DOHH2 (cell line): Measurements from ENCODE around the gene FFAR3.

Source experiments
- H3F3A ChIP-seq: fragments of 200-600 bp; sonication (generic), shearing (Covaris generic); 2 replicates; pipeline ENCODE4 v1.6.0; 2016; ENCODE audit warnings: antibody characterized with exemption, mild to moderate bottlenecking; ENCODE audit not compliant: control insufficient read depth, insufficient read depth
- H3K27ac ChIP-seq: fragments of 200-600 bp; sonication (generic); 2 replicates; pipeline ENCODE4 v1.5.1; 2014; ENCODE audit warnings: low read depth, mild to moderate bottlenecking, low read length, moderate library complexity
- H3K27me3 ChIP-seq: fragments of 200-600 bp; sonication (generic); 2 replicates; pipeline ENCODE4 v1.6.1; 2014; ENCODE audit warnings: mild to moderate bottlenecking, low read length, mixed read lengths; ENCODE audit not compliant: control insufficient read depth
- H3K36me3 ChIP-seq: fragments of 200-600 bp; sonication (generic); 2 replicates; pipeline ENCODE4 v1.6.1; 2014; ENCODE audit warnings: mild to moderate bottlenecking, low read length, moderate library complexity, mixed read lengths; ENCODE audit not compliant: control insufficient read depth
- H3K4me1 ChIP-seq: fragments of 200-600 bp; sonication (generic); 2 replicates; pipeline ENCODE4 v1.6.1; 2014; ENCODE audit warnings: mild to moderate bottlenecking, low read length, mixed read lengths; ENCODE audit not compliant: control insufficient read depth
- H3K4me2 ChIP-seq: fragments of 200-600 bp; sonication (generic); 2 replicates; pipeline ENCODE4 v1.6.0; 2014; ENCODE audit warnings: mild to moderate bottlenecking, low read length, moderate library complexity
- H3K4me3 ChIP-seq: fragments of 200-600 bp; sonication (generic); 2 replicates; pipeline ENCODE4 v1.5.1; 2014; ENCODE audit warnings: mild to moderate bottlenecking, low read length, mixed read lengths
- H3K79me2 ChIP-seq: fragments of 200-600 bp; sonication (generic); 2 replicates; pipeline ENCODE4 v1.6.1; 2014; ENCODE audit warnings: mild to moderate bottlenecking, low read length, mixed read lengths; ENCODE audit not compliant: control insufficient read depth
- H3K9me2 ChIP-seq: fragments of 200-600 bp; sonication (generic); replicated peaks from 2 replicates; pipeline ENCODE4 v1.6.1; 2014; ENCODE audit warnings: mild to moderate bottlenecking, low read length, mixed read lengths; ENCODE audit not compliant: control insufficient read depth
- H3K9me3 ChIP-seq: fragments of 200-600 bp; sonication (generic); 2 replicates; pipeline ENCODE4 v1.6.1; 2014; ENCODE audit warnings: antibody characterized with exemption, low read length, mixed read lengths; ENCODE audit not compliant: control insufficient read depth, insufficient read depth
- H4K20me1 ChIP-seq: fragments of 200-600 bp; sonication (generic); 2 replicates; pipeline ENCODE4 v1.6.0; 2014; ENCODE audit warnings: low read depth, mild to moderate bottlenecking, antibody characterized with exemption, low read length, moderate library complexity; ENCODE audit not compliant: control insufficient read depth, insufficient read depth
- CTCF ChIP-seq: fragments of 200-600 bp; sonication (generic); IDR thresholded peaks from one replicate; pipeline ENCODE4 v1.5.1; 2014; ENCODE audit warnings: antibody characterized with exemption, mild to moderate bottlenecking, low read depth, low read length; ENCODE audit not compliant: poor library complexity, severe bottlenecking
- EZH2phosphoT487 ChIP-seq: fragments of 200-600 bp; sonication (generic); IDR thresholded peaks from 2 replicates; pipeline ENCODE4 v1.6.1; 2017; ENCODE audit warnings: borderline replicate concordance, mild to moderate bottlenecking, antibody characterized with exemption, low read length, moderate library complexity, mixed read lengths

The FFAR3 gene

GRCh38 chr19:35381318-35381717 lies 23.1 kb downstream of the FFAR3 start:
- Histone ChIP-seq H3F3A (no peaks in the 10 kb centered on the region), H3K27ac (no peak overlapping the region), H4K20me1 (no peaks in the 10 kb centered on the region), H3K4me2 (no peak overlapping the region), H3K36me3 (no peaks in the 10 kb centered on the region), H3K27me3 (peaks cover 13% of the 10 kb centered on the region; the same call in 1 of the 2 replicates), H3K79me2 (no peaks in the 10 kb centered on the region), H3K9me3 (peaks cover 13% of the 10 kb centered on the region), H3K4me3 (no peak overlapping the region), H3K9me2 (no peaks in the 10 kb centered on the region), H3K4me1 (no peaks in the 10 kb centered on the region)
- no peak for TF ChIP-seq CTCF
- no peak for TF ChIP-seq EZH2phosphoT487

DNA sequence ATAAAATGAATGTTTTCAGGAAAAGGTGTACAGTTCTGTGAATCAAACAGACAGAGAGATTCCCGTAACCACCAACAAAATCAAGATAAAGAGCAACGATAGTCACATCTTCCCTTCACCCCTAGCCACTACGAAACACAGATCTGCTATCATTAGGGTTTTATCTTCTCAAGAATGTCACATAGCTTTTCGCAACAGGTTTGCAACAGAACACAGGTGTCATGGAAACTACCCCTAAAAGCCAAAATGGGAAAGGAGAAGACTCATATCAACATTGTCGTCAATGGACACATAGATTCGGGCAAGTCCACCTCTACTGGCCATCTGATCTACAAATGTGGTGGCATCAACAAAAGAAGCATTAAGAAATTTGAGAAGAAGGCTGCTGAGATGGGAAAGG lies 23.7 kb downstream of the FFAR3 start:
- TF ChIP-seq EZH2phosphoT487, result no peak
- TF ChIP-seq CTCF, result no peak
- no peaks in the 10 kb centered on the region for H3F3A ChIP-seq
- no peaks in the 10 kb centered on the region for H3K79me2 ChIP-seq
- no peaks in the 10 kb centered on the region for H3K9me2 ChIP-seq
- H3K27me3 ChIP-seq, result peaks cover 13% of the 10 kb centered on the region; the same call in 1 of the 2 replicates
- peaks cover 16% of the 10 kb centered on the region for H3K9me3 ChIP-seq
- H3K36me3 ChIP-seq, result no peaks in the 10 kb centered on the region
- H3K4me2 ChIP-seq, result no peak overlapping the region
- no peaks in the 10 kb centered on the region for H4K20me1 ChIP-seq
- no peak overlapping the region for H3K27ac ChIP-seq
- H3K4me3 ChIP-seq, result no peak overlapping the region
- H3K4me1 ChIP-seq, result no peaks in the 10 kb centered on the region

- no peak for TF ChIP-seq CTCF
- TF ChIP-seq EZH2phosphoT487, result no peak
- Histone ChIP-seq H3K9me2 (no peaks in the 10 kb centered on the region), H3K79me2 (no peaks in the 10 kb centered on the region), H3K36me3 (no peaks in the 10 kb centered on the region), H3K4me3 (no peak overlapping the region), H3K4me1 (no peaks in the 10 kb centered on the region), H3K27ac (no peak overlapping the region), H3K4me2 (no peak overlapping the region), H3F3A (no peaks in the 10 kb centered on the region), H4K20me1 (no peaks in the 10 kb centered on the region), H3K27me3 (peaks cover 12% of the 10 kb centered on the region; the same call in 1 of the 2 replicates), H3K9me3 (peaks cover 21% of the 10 kb centered on the region)
These were observed 25.3 kb downstream of the FFAR3 start for GRCh38 chr19:35383536-35383935.
